HepG2 (cell line): ENCODE data around the gene PARP15. TPM values are rescaled to one million over a fixed set of nuclear protein-coding genes. Genes with fewer than 3 reads are reported as not detected.

ENCODE experiments used
- ARID5B ChIP-seq: IDR thresholded peaks from 2 replicates; pipeline ENCODE4 v1.4.0; 2020; ENCODE audit warnings: mild to moderate bottlenecking, missing genetic modification reagents
- DNMT3B ChIP-seq: conservative IDR thresholded peaks from 2 replicates; pipeline ENCODE4 v1.6.1; 2016; ENCODE audit warnings: missing biosample characterization, control low read depth
- ELF4 ChIP-seq: sonication (generic); formaldehyde crosslinking; IDR thresholded peaks from 2 replicates; pipeline ENCODE4 v1.5.0; 2020; ENCODE audit warnings: missing genetic modification reagents, mild to moderate bottlenecking, moderate library complexity, borderline replicate concordance
- ETV6 ChIP-seq: sonication (generic); formaldehyde crosslinking; conservative IDR thresholded peaks from 2 replicates; pipeline ENCODE4 v1.4.0; 2020; ENCODE audit warnings: missing genetic modification reagents
- FOXC1 ChIP-seq: sonication (generic); formaldehyde crosslinking; IDR thresholded peaks from 2 replicates; pipeline ENCODE4 v1.8.0; 2022; ENCODE audit warnings: mild to moderate bottlenecking, missing genetic modification reagents, borderline replicate concordance
- HNF1B ChIP-seq: sonication (generic); formaldehyde crosslinking; IDR thresholded peaks from 2 replicates; pipeline ENCODE4 v1.5.1; 2020; ENCODE audit warnings: mild to moderate bottlenecking, moderate library complexity, missing genetic modification reagents
- MYC ChIP-seq: sonication (generic); formaldehyde crosslinking; IDR thresholded peaks from 2 replicates; pipeline ENCODE4 v1.9.0; 2021; ENCODE audit warnings: missing genetic modification reagents, borderline replicate concordance
- SOX13 ChIP-seq, 3 experiments: fragments of 450-650 bp in 1 of 3; sonication (generic) in 1 of 3; formaldehyde crosslinking in 1 of 3; IDR thresholded peaks in 2 of 3; conservative IDR thresholded peaks in 1 of 3; 2 replicates each; pipeline versions ENCODE4 v1.5.0 to v1.6.1; 2016 to 2020; ENCODE audit warnings: antibody characterized with exemption in 1 of 3, mild to moderate bottlenecking in 1 of 3, missing compliant biosample characterization in 1 of 3, missing genetic modification reagents in 1 of 3, moderate library complexity in 1 of 3
- STAT5B ChIP-seq: sonication (generic); formaldehyde crosslinking; IDR thresholded peaks from 2 replicates; pipeline ENCODE4 v1.4.0; 2020; ENCODE audit warnings: missing genetic modification reagents
- ZFP1 ChIP-seq: IDR thresholded peaks from 2 replicates; pipeline ENCODE4 v1.6.1; 2016
- ZGPAT ChIP-seq: IDR thresholded peaks from 2 replicates; pipeline ENCODE4 v1.6.1; 2016; ENCODE audit warnings: mild to moderate bottlenecking
- ZNF12 ChIP-seq: sonication (generic); formaldehyde crosslinking; IDR thresholded peaks from 2 replicates; pipeline ENCODE4 v1.5.0; 2020; ENCODE audit warnings: missing genetic modification reagents
- ZSCAN30 ChIP-seq: sonication (generic); formaldehyde crosslinking; IDR thresholded peaks from 2 replicates; pipeline ENCODE4 v1.5.0; 2020; ENCODE audit warnings: mild to moderate bottlenecking, missing genetic modification reagents
- polyA plus RNA-seq, 8 experiments: library from polyadenylated mRNA; depleted of rRNA in 3 of 8; stranded (reverse) in 7 of 8; unstranded in 1 of 8; fragments of >200 nt; fragmentation: Illumina TruSeq in 4 of 8; extraction: Trizol in 4 of 8; gene quantifications; 2 replicates each; pipeline versions ENCODE4 v1.2.1 to v1.2.3, GENCODE V29; 2011 to 2016; ENCODE audit warnings: low read depth in 4 of 8, missing spikeins in 1 of 8, mixed read lengths in 1 of 8; ENCODE audit not compliant: insufficient read depth in 1 of 8
- total RNA-seq, 5 experiments: library from RNA; depleted of rRNA; stranded (reverse); fragments of >200 nt; fragmentation: Illumina TruSeq; extraction: Trizol; gene quantifications; 2 replicates each; pipeline ENCODE4 v1.2.3, GENCODE V29; 2016; ENCODE audit warnings: low read depth in 1 of 5
- TF ChIP-seq, protein P1 (sequence below): sonication (generic); formaldehyde crosslinking; IDR thresholded peaks from 2 replicates; pipeline ENCODE4 v1.4.0; 2020; ENCODE audit warnings: mild to moderate bottlenecking, missing genetic modification reagents
- TF ChIP-seq, protein P2 (sequence below): sonication (generic); formaldehyde crosslinking; IDR thresholded peaks from 2 replicates; pipeline ENCODE4 v1.5.1; 2020; ENCODE audit warnings: missing genetic modification reagents, mild to moderate bottlenecking, borderline replicate concordance
- TF ChIP-seq, protein P3 (sequence below): IDR thresholded peaks from 2 replicates; pipeline ENCODE4 v1.6.1; 2012; ENCODE audit warnings: inconsistent platforms

Gene PARP15
- total and polyA plus RNA-seq, 2 of the 13 experiments (the other 11 are each of a cell fraction or from before 2014, with no cell fraction given), result 0.02 TPM; not detected in 1

DNA sequence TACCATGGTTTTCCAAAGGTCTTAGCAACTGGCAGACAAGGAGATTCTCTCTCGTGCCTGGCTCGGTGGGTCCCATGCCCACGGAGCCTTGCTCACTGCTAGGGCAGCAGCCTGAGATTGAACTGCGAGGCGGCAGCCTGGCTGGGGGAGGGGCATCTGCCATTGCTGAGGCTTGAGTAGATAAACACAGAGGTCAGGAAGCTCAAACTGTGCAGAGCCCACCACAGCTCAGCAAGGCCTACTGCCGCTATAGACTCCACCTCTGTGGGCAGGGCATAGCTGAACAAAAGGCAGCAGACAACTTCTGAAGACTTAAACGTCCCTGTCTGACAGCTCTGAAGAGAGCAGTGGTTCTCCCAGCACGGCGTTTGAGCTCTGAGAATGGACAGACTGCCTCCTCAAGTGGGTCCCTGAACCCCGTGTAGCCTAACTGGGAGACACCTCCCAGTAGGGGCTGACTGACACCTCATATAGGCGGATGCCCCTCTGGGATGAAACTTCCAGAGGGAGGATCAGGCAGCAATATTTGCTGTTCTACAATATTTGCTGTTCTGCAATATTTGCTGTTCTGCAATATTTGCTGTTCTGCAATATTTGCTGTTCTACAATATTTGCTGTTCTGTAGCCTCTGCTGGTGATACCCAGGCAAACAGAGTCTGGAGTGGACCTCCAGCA is 73.9 kb downstream of the PARP15 start (continued):
- TF ChIP-seq ETV6 (CRISPR knock-in tag) (0 out of 2 replicates have a peak, but pooled peaks have one; percentile 26), ELF4 (CRISPR knock-in tag) (peak; percentile 61; the same call in 1 of the 2 replicates), DNMT3B (peak; percentile 69; the same call in 1 of the 2 replicates), ARID5B (CRISPR knock-in tag) (peak; percentile 99), ZSCAN30 (CRISPR knock-in tag) (peak; percentile 95), FOXC1 (peak; percentile 91; the same call in 1 of the 2 replicates), ZFP1 (peak; percentile 86; the same call in 1 of the 2 replicates), SOX13 (IDR thresholded peaks at IDR 0.05) (peak; percentile 93), SOX13 (CRISPR knock-in tag; conservative IDR thresholded peaks at IDR 0.05 in 1 of 2, IDR thresholded peaks at IDR 0.05 in 1 of 2) (peak in 1 of 2 experiments; percentile 93; a peak in 2 of 4 replicates), ZGPAT (CRISPR knock-in tag) (peak; percentile 98), STAT5B (CRISPR knock-in tag) (peak; percentile 91), MYC (CRISPR knock-in tag) (peak; percentile 36; the same call in 1 of the 2 replicates), HNF1B (CRISPR knock-in tag) (peak; percentile 50; the same call in 1 of the 2 replicates), ZNF12 (CRISPR knock-in tag) (peak; percentile 92)
- TF ChIP-seq, protein P1, sequence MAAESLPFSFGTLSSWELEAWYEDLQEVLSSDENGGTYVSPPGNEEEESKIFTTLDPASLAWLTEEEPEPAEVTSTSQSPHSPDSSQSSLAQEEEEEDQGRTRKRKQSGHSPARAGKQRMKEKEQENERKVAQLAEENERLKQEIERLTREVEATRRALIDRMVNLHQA (CRISPR knock-in tag), result peak; percentile 88; the same call in 1 of the 2 replicates
- TF ChIP-seq, protein P2, sequence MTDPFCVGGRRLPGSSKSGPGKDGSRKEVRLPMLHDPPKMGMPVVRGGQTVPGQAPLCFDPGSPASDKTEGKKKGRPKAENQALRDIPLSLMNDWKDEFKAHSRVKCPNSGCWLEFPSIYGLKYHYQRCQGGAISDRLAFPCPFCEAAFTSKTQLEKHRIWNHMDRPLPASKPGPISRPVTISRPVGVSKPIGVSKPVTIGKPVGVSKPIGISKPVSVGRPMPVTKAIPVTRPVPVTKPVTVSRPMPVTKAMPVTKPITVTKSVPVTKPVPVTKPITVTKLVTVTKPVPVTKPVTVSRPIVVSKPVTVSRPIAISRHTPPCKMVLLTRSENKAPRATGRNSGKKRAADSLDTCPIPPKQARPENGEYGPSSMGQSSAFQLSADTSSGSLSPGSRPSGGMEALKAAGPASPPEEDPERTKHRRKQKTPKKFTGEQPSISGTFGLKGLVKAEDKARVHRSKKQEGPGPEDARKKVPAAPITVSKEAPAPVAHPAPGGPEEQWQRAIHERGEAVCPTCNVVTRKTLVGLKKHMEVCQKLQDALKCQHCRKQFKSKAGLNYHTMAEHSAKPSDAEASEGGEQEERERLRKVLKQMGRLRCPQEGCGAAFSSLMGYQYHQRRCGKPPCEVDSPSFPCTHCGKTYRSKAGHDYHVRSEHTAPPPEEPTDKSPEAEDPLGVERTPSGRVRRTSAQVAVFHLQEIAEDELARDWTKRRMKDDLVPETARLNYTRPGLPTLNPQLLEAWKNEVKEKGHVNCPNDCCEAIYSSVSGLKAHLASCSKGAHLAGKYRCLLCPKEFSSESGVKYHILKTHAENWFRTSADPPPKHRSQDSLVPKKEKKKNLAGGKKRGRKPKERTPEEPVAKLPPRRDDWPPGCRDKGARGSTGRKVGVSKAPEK, result peak; percentile 100
- TF ChIP-seq, protein P3, sequence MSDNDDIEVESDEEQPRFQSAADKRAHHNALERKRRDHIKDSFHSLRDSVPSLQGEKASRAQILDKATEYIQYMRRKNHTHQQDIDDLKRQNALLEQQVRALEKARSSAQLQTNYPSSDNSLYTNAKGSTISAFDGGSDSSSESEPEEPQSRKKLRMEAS, result peak; percentile 23; the same call in 1 of the 2 replicates
